Immature natural killer cell (primary cell): Measurements from ENCODE around the gene ZNF593OS. TPM values are rescaled to one million over a fixed set of nuclear protein-coding genes. Genes with fewer than 3 reads are reported as not detected.
A peak's percentile ranks its signal among the peaks of the same experiment; 100 is the strongest.

ENCODE experiments used
- DNase-seq, 3 donors: peaks; one replicate each; pipeline ENCODE4 v3.0.0; 2022; ENCODE audit warnings: mixed read lengths in 1 of 3
- H3K27ac Mint-ChIP-seq, 6 donors: one replicate each; pipeline ENCODE4 v1.8.0; 2020; ENCODE audit warnings: mixed read lengths in 6 of 6, mild to moderate bottlenecking in 5 of 6, inconsistent platforms in 4 of 6, moderate library complexity in 3 of 6
- H3K27me3 Mint-ChIP-seq, 3 donors: one replicate each; pipeline ENCODE4 v1.8.0; 2020 to 2021; ENCODE audit warnings: low read depth in 3 of 3, mild to moderate bottlenecking in 3 of 3, mixed read lengths in 3 of 3, moderate library complexity in 3 of 3, inconsistent platforms in 1 of 3
- H3K36me3 Mint-ChIP-seq, 3 donors: one replicate each; pipeline ENCODE4 v1.8.0; 2020; ENCODE audit warnings: mixed read lengths in 3 of 3, inconsistent platforms in 2 of 3, mild to moderate bottlenecking in 2 of 3
- H3K4me1 Mint-ChIP-seq, 2 donors: one replicate each; pipeline ENCODE4 v1.8.0; 2020; ENCODE audit warnings: inconsistent platforms in 2 of 2, mild to moderate bottlenecking in 2 of 2, mixed read lengths in 2 of 2, moderate library complexity in 1 of 2
- H3K4me3 Mint-ChIP-seq, 5 donors: one replicate each; pipeline ENCODE4 v1.8.0; 2020; ENCODE audit warnings: mild to moderate bottlenecking in 5 of 5, mixed read lengths in 5 of 5, inconsistent platforms in 3 of 5, moderate library complexity in 3 of 5
- H3K9me3 Mint-ChIP-seq, 6 donors: one replicate each; pipeline ENCODE4 v1.8.0; 2020; ENCODE audit warnings: mild to moderate bottlenecking in 6 of 6, mixed read lengths in 6 of 6, inconsistent platforms in 4 of 6, moderate library complexity in 3 of 6
- polyA plus RNA-seq, 3 donors: library from polyadenylated mRNA; unstranded; fragments of 300-500 nt; fragmentation: Illumina TruSeq; gene quantifications; one replicate each; pipeline ENCODE4 v1.2.3, GENCODE V29; 2021

Gene ZNF593OS
- polyA plus RNA-seq, 3 donors from 2014 or later: 0.45 TPM; not detected in 2

- Mint-ChIP-seq H3K9me3 (peaks cover 0 to 2% (median 0%) of the 10 kb centered on the region in 6 donors), H3K27ac (no peak overlapping the region), H3K36me3 (no peaks in the 10 kb centered on the region), H3K27me3 (peaks cover 21 to 28% (median 21%) of the 10 kb centered on the region in 3 donors), H3K4me3 (peak overlapping the region in 2 of 5 donors; percentile 18 to 48), H3K4me1 (peaks cover 4 to 13% of the 10 kb centered on the region in 2 donors)
- DNase-seq: no peak
Measured at GRCh38 chr1:26160527-26161414, 10.9 kb downstream of the ZNF593OS start.

GRCh38 chr1:26159743-26160039, 11.9 kb downstream of the ZNF593OS start:
- Mint-ChIP-seq H3K27me3 (peaks cover 20 to 21% (median 21%) of the 10 kb centered on the region in 3 donors), H3K4me1 (peaks cover 4 to 10% of the 10 kb centered on the region in 2 donors), H3K36me3 (no peaks in the 10 kb centered on the region), H3K27ac (no peak overlapping the region), H3K9me3 (peaks cover 0 to 2% (median 0%) of the 10 kb centered on the region in 6 donors), H3K4me3 (no peak overlapping the region)
- DNase-seq: no peak

GRCh38 chr1:26158908-26159742, 12.5 kb downstream of the ZNF593OS start, which contains the start of gene FAM110D:
Gene FAM110D (plus strand): TSS chr1:26159079. CDS start chr1:26161292, 2,213 bp downstream.
- no peak within 1 kb of the TSS for H3K27ac Mint-ChIP-seq
- no peaks in the 10 kb centered on the region for H3K36me3 Mint-ChIP-seq
- no peak within 1 kb of the TSS for H3K4me3 Mint-ChIP-seq
- peaks cover 4 to 10% of the 10 kb centered on the region in 2 donors for H3K4me1 Mint-ChIP-seq
- DNase-seq: no peak
- peaks cover 19 to 21% (median 21%) of the 10 kb centered on the region in 3 donors for H3K27me3 Mint-ChIP-seq
- H3K9me3 Mint-ChIP-seq: peaks cover 0 to 2% (median 0%) of the 10 kb centered on the region in 6 donors

GRCh38 chr1:26158271-26158907, 13.2 kb downstream of the ZNF593OS start:
- no peak overlapping the region for H3K27ac Mint-ChIP-seq
- no peak for DNase-seq
- peaks cover 4 to 6% of the 10 kb centered on the region in 2 donors for H3K4me1 Mint-ChIP-seq
- no peak overlapping the region for H3K4me3 Mint-ChIP-seq
- H3K27me3 Mint-ChIP-seq: peaks cover 16 to 20% (median 19%) of the 10 kb centered on the region in 3 donors
- H3K36me3 Mint-ChIP-seq: no peaks in the 10 kb centered on the region
- H3K9me3 Mint-ChIP-seq: peaks cover 0 to 2% (median 0%) of the 10 kb centered on the region in 6 donors

- peaks cover 14 to 18% (median 17%) of the 10 kb centered on the region in 3 donors for H3K27me3 Mint-ChIP-seq
- peaks cover 0 to 2% of the 10 kb centered on the region in 2 donors for H3K4me1 Mint-ChIP-seq
- no peaks in the 10 kb centered on the region for H3K36me3 Mint-ChIP-seq
- H3K27ac Mint-ChIP-seq: no peak overlapping the region
- H3K9me3 Mint-ChIP-seq: peaks cover 0 to 2% (median 0%) of the 10 kb centered on the region in 6 donors
- H3K4me3 Mint-ChIP-seq: no peak overlapping the region
- no peak for DNase-seq
Measured at GRCh38 chr1:26156285-26157038, 15.2 kb downstream of the ZNF593OS start.

GRCh38 chr1:26155370-26156284, 16.0 kb downstream of the ZNF593OS start:
- Mint-ChIP-seq H3K9me3 (peaks cover 0 to 2% (median 0%) of the 10 kb centered on the region in 6 donors), H3K4me3 (no peak overlapping the region), H3K27me3 (peaks cover 14 to 16% (median 15%) of the 10 kb centered on the region in 3 donors), H3K27ac (no peak overlapping the region), H3K36me3 (no peaks in the 10 kb centered on the region), H3K4me1 (peaks cover 0 to 2% of the 10 kb centered on the region in 2 donors)
- no peak for DNase-seq

- peaks cover 12 to 15% (median 12%) of the 10 kb centered on the region in 3 donors for H3K27me3 Mint-ChIP-seq
- H3K4me3 Mint-ChIP-seq: no peak overlapping the region
- no peaks in the 10 kb centered on the region for H3K36me3 Mint-ChIP-seq
- H3K4me1 Mint-ChIP-seq: peaks cover 0 to 2% of the 10 kb centered on the region in 2 donors
- DNase-seq: no peak
- no peak overlapping the region for H3K27ac Mint-ChIP-seq
- peaks cover 0 to 1% (median 0%) of the 10 kb centered on the region in 6 donors for H3K9me3 Mint-ChIP-seq
Measured at GRCh38 chr1:26154750-26155149, 16.9 kb downstream of the ZNF593OS start.

- peaks cover 0 to 2% of the 10 kb centered on the region in 2 donors for H3K4me1 Mint-ChIP-seq
- H3K27ac Mint-ChIP-seq: no peak overlapping the region
- no peaks in the 10 kb centered on the region for H3K9me3 Mint-ChIP-seq
- H3K4me3 Mint-ChIP-seq: no peak overlapping the region
- DNase-seq: no peak
- no peaks in the 10 kb centered on the region for H3K36me3 Mint-ChIP-seq
- H3K27me3 Mint-ChIP-seq: peaks cover 9 to 15% (median 12%) of the 10 kb centered on the region in 3 donors
Measured at GRCh38 chr1:26153966-26154532, 17.6 kb downstream of the ZNF593OS start.

- Mint-ChIP-seq H3K27me3 (peaks cover 6 to 20% (median 8%) of the 10 kb centered on the region in 3 donors), H3K9me3 (no peaks in the 10 kb centered on the region), H3K36me3 (no peaks in the 10 kb centered on the region), H3K4me1 (peaks cover 0 to 8% of the 10 kb centered on the region in 2 donors), H3K27ac (no peak overlapping the region), H3K4me3 (no peak overlapping the region)
- DNase-seq: no peak
Measured at GRCh38 chr1:26148887-26149286, 22.7 kb downstream of the ZNF593OS start.

GRCh38 chr1:26145960-26146294, 25.7 kb downstream of the ZNF593OS start:
- DNase-seq: no peak
- Mint-ChIP-seq H3K9me3 (no peaks in the 10 kb centered on the region), H3K27me3 (peaks cover 5 to 18% (median 16%) of the 10 kb centered on the region in 3 donors), H3K4me3 (no peak overlapping the region), H3K36me3 (no peaks in the 10 kb centered on the region), H3K27ac (no peak overlapping the region), H3K4me1 (peaks cover 0 to 8% of the 10 kb centered on the region in 2 donors)

- H3K36me3 Mint-ChIP-seq: no peaks in the 10 kb centered on the region
- no peaks in the 10 kb centered on the region for H3K9me3 Mint-ChIP-seq
- peak; percentile 66 to 73 (median 68) for DNase-seq
- H3K4me1 Mint-ChIP-seq: peaks cover 0 to 8% of the 10 kb centered on the region in 2 donors
- peak overlapping the region in 1 of 6 donors; percentile 11 for H3K27ac Mint-ChIP-seq
- H3K4me3 Mint-ChIP-seq: no peak overlapping the region
- H3K27me3 Mint-ChIP-seq: peaks cover 7 to 18% (median 16%) of the 10 kb centered on the region in 3 donors
Measured at GRCh38 chr1:26145041-26145959, 26.3 kb downstream of the ZNF593OS start.
